ENCODE measurements around the gene NEDD4.

The NEDD4 gene

DNA sequence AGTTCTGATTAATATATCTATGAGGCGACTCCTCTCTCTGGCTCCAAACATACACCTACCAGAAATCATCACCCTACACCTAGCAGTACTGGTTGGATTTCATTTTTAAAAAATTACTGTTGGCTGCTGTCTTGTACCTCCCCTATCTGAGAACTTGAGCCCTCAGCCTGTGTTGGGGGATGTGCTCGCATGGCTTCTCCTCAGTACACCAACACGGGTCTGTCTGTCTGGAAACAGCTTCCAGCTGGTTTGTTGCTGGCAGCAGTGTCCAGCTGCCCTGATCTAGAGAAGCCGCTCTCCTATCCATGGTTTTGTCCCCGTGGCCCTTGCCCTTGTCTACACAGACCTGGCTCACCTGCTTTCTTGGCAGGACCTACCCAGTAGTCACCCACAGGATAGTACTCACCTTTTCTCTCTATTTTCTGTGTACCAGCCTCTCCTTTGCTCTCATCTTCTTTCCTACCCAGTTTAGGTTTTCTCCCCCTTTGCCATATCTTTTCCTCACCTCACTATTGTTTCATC, 43.2 kb upstream of the NEDD4 start:
- Histone ChIP-seq H3K4me3 (ENCODE audit: low read depth, low read length) (no peak overlapping the region), H3K4me1 (ENCODE audit: control insufficient read depth, insufficient read depth, low read length) (0 out of 2 replicates have a peak, but pooled peaks cover under 1% of the 10 kb centered on the region), H3K9me3 (ENCODE audit: control insufficient read depth, insufficient read depth, low read depth, low read length) (no peaks in the 10 kb centered on the region), H3K36me3 (ENCODE audit: control insufficient read depth in 2 of 2, insufficient read depth in 1 of 2, low read length in 2 of 2) (no peaks in the 10 kb centered on the region), H3K27ac (ENCODE audit: extremely low read depth, low read depth, low read length) (no peak overlapping the region)
- TF ChIP-seq ZNF157 (tag by site-specific recombination; IDR thresholded peaks at IDR 0.05) (0 out of 2 replicates have a peak, but pooled peaks have one; percentile 37), ZNF48 (tag by site-specific recombination; IDR thresholded peaks at IDR 0.05) (no peak)
- ChIA-PET POLR2A (no interaction called here), CTCF (no interaction called here)

DNA sequence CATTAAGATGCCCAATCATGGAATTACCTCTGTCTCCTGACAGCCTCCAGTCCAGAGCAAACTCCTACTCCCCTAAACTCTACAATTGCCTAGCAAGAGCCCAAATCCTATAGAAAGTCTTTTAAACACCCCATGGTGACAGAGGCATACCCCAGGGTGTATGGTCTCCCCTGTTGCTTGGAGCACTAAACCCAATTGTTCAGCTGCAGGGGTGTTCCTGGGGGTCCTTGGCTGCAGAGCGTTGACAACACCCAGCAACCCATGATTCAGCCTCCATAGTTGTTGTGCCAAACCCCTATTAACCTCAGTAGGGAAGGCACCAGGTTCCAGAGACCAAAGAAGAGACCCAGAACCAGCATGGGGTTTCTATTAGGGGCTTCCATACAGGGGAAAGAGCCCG, 41.8 kb upstream of the NEDD4 start:
- Histone ChIP-seq H3K36me3 (ENCODE audit: control insufficient read depth in 2 of 2, insufficient read depth in 1 of 2, low read length in 2 of 2) (no peaks in the 10 kb centered on the region), H3K4me1 (ENCODE audit: control insufficient read depth, insufficient read depth, low read length) (no peaks in the 10 kb centered on the region), H3K27ac (ENCODE audit: extremely low read depth, low read depth, low read length) (no peak overlapping the region), H3K4me3 (ENCODE audit: low read depth, low read length) (no peak overlapping the region), H3K9me3 (ENCODE audit: control insufficient read depth, insufficient read depth, low read depth, low read length) (no peaks in the 10 kb centered on the region)
- ChIA-PET POLR2A (no interaction called here), CTCF (no interaction called here)
- no peak for TF ChIP-seq KLF16 (tag by site-specific recombination; IDR thresholded peaks at IDR 0.05)
- TF ChIP-seq ZIC2 (tag by site-specific recombination; IDR thresholded peaks at IDR 0.05), result peak; percentile 69

DNA sequence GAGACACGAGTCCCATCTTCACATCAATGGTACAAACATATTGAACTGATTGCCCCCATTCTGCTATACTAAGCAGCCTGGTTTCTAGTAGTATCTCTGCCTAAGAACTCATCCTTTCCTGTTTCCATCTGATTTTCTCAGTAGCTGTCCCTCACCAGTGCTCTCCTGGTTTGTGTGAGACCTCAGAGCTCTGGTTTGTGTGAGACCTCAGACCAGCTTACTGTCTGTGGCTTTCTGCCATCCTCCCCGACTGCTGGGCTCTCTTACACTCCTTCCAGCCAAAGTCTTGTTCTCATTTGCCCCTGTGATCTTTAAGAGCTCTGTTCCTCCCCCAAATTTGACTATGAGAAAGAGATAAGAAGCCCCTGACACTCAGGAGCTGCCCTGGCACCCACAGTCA, 41.1 kb upstream of the NEDD4 start:
- CTCF ChIA-PET, result no interaction called here
- H3K9me3 ChIP-seq (ENCODE audit: control insufficient read depth, insufficient read depth, low read depth, low read length), result no peaks in the 10 kb centered on the region

DNA sequence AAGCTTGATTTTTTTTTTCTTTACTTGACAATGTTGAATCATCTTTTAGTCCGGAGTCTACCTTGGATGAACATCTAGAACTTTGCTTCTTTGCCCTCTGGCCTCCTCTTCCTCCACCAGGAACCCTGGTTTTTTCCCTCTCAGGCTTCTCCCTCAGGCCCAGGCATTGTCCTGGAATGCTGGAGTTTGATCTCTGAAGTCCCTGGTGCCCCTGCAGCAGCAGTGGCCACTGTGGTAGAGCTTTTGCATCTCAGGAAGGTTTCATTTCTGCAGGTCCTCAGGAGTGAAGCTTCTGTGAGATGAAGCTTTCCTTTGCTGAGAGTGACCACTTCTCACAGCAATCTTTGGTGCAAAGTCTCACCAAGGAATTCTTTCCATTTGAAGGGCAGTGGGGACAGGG, 39.0 kb upstream of the NEDD4 start:
- no peaks in the 10 kb centered on the region for H3K4me1 ChIP-seq (ENCODE audit: control insufficient read depth, insufficient read depth, low read length)
- H3K9me3 ChIP-seq (ENCODE audit: control insufficient read depth, insufficient read depth, low read depth, low read length), result no peaks in the 10 kb centered on the region
- ChIA-PET POLR2A (no interaction called here), CTCF (interaction anchor here (0.5 to 1.1 kb wide), 2 partner anchors 8 to 10 kb away, joined by 3 to 4 read pairs; no protein-coding TSS in a partner anchor)
- H3K36me3 ChIP-seq (ENCODE audit: control insufficient read depth in 2 of 2, insufficient read depth in 1 of 2, low read length in 2 of 2), result no peaks in the 10 kb centered on the region
- H3K27ac ChIP-seq (ENCODE audit: extremely low read depth, low read depth, low read length), result no peak overlapping the region
- H3K4me3 ChIP-seq (ENCODE audit: low read depth, low read length), result no peak overlapping the region
- TF ChIP-seq ZNF785 (tag by site-specific recombination; IDR thresholded peaks at IDR 0.05) (no peak), ZNF624 (tag by site-specific recombination; IDR thresholded peaks at IDR 0.05) (no peak), ZNF248 (tag by site-specific recombination; IDR thresholded peaks at IDR 0.05) (no peak), ZNF473 (tag by site-specific recombination; IDR thresholded peaks at IDR 0.05) (no peak), ZNF423 (tag by site-specific recombination; IDR thresholded peaks at IDR 0.05) (no peak), ZNF626 (tag by site-specific recombination; IDR thresholded peaks at IDR 0.05) (no peak), ZNF366 (tag by site-specific recombination; conservative IDR thresholded peaks at IDR 0.05) (no peak), ZBTB7A (tag by site-specific recombination; IDR thresholded peaks at IDR 0.05; ENCODE audit: low read depth) (no peak), TRIM28 (IDR thresholded peaks at IDR 0.05; ENCODE audit: borderline replicate concordance, low read length) (no peak), ZNF114 (tag by site-specific recombination; IDR thresholded peaks at IDR 0.05) (no peak), ZNF48 (tag by site-specific recombination; IDR thresholded peaks at IDR 0.05) (no peak), ZNF19 (tag by site-specific recombination; IDR thresholded peaks at IDR 0.05; ENCODE audit: low read depth) (no peak)
- TF ChIP-seq, protein P1, sequence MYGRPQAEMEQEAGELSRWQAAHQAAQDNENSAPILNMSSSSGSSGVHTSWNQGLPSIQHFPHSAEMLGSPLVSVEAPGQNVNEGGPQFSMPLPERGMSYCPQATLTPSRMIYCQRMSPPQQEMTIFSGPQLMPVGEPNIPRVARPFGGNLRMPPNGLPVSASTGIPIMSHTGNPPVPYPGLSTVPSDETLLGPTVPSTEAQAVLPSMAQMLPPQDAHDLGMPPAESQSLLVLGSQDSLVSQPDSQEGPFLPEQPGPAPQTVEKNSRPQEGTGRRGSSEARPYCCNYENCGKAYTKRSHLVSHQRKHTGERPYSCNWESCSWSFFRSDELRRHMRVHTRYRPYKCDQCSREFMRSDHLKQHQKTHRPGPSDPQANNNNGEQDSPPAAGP (tag by site-specific recombination; IDR thresholded peaks at IDR 0.05), result no peak
- TF ChIP-seq, protein P2, sequence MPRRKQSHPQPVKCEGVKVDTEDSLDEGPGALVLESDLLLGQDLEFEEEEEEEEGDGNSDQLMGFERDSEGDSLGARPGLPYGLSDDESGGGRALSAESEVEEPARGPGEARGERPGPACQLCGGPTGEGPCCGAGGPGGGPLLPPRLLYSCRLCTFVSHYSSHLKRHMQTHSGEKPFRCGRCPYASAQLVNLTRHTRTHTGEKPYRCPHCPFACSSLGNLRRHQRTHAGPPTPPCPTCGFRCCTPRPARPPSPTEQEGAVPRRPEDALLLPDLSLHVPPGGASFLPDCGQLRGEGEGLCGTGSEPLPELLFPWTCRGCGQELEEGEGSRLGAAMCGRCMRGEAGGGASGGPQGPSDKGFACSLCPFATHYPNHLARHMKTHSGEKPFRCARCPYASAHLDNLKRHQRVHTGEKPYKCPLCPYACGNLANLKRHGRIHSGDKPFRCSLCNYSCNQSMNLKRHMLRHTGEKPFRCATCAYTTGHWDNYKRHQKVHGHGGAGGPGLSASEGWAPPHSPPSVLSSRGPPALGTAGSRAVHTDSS (tag by site-specific recombination; IDR thresholded peaks at IDR 0.05), result no peak
- TF ChIP-seq, protein P3, sequence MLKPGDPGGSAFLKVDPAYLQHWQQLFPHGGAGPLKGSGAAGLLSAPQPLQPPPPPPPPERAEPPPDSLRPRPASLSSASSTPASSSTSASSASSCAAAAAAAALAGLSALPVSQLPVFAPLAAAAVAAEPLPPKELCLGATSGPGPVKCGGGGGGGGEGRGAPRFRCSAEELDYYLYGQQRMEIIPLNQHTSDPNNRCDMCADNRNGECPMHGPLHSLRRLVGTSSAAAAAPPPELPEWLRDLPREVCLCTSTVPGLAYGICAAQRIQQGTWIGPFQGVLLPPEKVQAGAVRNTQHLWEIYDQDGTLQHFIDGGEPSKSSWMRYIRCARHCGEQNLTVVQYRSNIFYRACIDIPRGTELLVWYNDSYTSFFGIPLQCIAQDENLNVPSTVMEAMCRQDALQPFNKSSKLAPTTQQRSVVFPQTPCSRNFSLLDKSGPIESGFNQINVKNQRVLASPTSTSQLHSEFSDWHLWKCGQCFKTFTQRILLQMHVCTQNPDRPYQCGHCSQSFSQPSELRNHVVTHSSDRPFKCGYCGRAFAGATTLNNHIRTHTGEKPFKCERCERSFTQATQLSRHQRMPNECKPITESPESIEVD (tag by site-specific recombination; IDR thresholded peaks at IDR 0.05), result no peak
- TF ChIP-seq, protein P4, sequence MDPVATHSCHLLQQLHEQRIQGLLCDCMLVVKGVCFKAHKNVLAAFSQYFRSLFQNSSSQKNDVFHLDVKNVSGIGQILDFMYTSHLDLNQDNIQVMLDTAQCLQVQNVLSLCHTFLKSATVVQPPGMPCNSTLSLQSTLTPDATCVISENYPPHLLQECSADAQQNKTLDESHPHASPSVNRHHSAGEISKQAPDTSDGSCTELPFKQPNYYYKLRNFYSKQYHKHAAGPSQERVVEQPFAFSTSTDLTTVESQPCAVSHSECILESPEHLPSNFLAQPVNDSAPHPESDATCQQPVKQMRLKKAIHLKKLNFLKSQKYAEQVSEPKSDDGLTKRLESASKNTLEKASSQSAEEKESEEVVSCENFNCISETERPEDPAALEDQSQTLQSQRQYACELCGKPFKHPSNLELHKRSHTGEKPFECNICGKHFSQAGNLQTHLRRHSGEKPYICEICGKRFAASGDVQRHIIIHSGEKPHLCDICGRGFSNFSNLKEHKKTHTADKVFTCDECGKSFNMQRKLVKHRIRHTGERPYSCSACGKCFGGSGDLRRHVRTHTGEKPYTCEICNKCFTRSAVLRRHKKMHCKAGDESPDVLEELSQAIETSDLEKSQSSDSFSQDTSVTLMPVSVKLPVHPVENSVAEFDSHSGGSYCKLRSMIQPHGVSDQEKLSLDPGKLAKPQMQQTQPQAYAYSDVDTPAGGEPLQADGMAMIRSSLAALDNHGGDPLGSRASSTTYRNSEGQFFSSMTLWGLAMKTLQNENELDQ (tag by site-specific recombination; IDR thresholded peaks at IDR 0.05; ENCODE audit: low read depth), result no peak

More for the DNA sequence above, 41.1 kb upstream of the NEDD4 start:
- Histone ChIP-seq H3K4me3 (ENCODE audit: low read depth, low read length) (no peak overlapping the region), H3K27ac (ENCODE audit: extremely low read depth, low read depth, low read length) (no peak overlapping the region), H3K36me3 (ENCODE audit: control insufficient read depth in 2 of 2, insufficient read depth in 1 of 2, low read length in 2 of 2) (no peaks in the 10 kb centered on the region), H3K4me1 (ENCODE audit: control insufficient read depth, insufficient read depth, low read length) (no peaks in the 10 kb centered on the region)
- TF ChIP-seq ZNF548 (tag by site-specific recombination; IDR thresholded peaks at IDR 0.05) (no peak), ZNF202 (tag by site-specific recombination; IDR thresholded peaks at IDR 0.05; ENCODE audit: borderline replicate concordance) (no peak), ZNF510 (tag by site-specific recombination; IDR thresholded peaks at IDR 0.05; ENCODE audit: insufficient replicate concordance) (no peak)
- TF ChIP-seq, protein P5, sequence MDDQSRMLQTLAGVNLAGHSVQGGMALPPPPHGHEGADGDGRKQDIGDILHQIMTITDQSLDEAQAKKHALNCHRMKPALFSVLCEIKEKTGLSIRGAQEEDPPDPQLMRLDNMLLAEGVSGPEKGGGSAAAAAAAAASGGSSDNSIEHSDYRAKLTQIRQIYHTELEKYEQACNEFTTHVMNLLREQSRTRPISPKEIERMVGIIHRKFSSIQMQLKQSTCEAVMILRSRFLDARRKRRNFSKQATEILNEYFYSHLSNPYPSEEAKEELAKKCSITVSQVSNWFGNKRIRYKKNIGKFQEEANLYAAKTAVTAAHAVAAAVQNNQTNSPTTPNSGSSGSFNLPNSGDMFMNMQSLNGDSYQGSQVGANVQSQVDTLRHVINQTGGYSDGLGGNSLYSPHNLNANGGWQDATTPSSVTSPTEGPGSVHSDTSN (CRISPR knock-in tag; IDR thresholded peaks at IDR 0.05), result no peak
- POLR2A ChIA-PET, result no interaction called here
